AG04450 (cell line): ENCODE data around the gene FOXR1. TPM values are rescaled to one million over a fixed set of nuclear protein-coding genes. Genes with fewer than 3 reads are reported as not detected.
A peak's percentile ranks its signal among the peaks of the same experiment; 100 is the strongest.

ENCODE experiments used
- CTCF ChIA-PET: fragments of 300-600, 350-600 bp; formaldehyde crosslinking; extraction: SDS; loops from one replicate; lab custom pipeline; 2022; ENCODE audit warnings: antibody characterized with exemption, inconsistent platforms; lab: Charles Lee
- POLR2A ChIA-PET: fragments of 350-600 bp; formaldehyde crosslinking; extraction: SDS; loops from one replicate; lab custom pipeline; 2021; ENCODE audit warnings: antibody characterized with exemption, inconsistent platforms; lab: Yijun Ruan, JAX
- DNase-seq: peaks from one replicate; pipeline ENCODE4 v3.0.0-alpha.2; 2011; ENCODE audit warnings: low read depth, low spot score
- H3K27ac ChIP-seq: one replicate; pipeline ENCODE4 v1.5.1; 2012; ENCODE audit warnings: low read depth, low read length, control low read depth
- H3K27me3 ChIP-seq: one replicate; pipeline ENCODE4 v1.6.0; 2012; ENCODE audit warnings: low read length; ENCODE audit not compliant: control insufficient read depth, insufficient read depth
- H3K4me3 ChIP-seq: 2 replicates; pipeline ENCODE4 v1.5.1; 2011; ENCODE audit warnings: mild to moderate bottlenecking, low read depth, low read length, control low read depth
- H3K9me3 ChIP-seq: 2 replicates; pipeline ENCODE4 v1.5.1; 2012; ENCODE audit warnings: low read length; ENCODE audit not compliant: control insufficient read depth, insufficient read depth
- polyA plus RNA-seq: library from polyadenylated mRNA; depleted of rRNA; stranded (reverse); fragments of >200 nt; gene quantifications from 2 replicates; pipeline ENCODE4 v1.2.3, GENCODE V29; 2011
- TF ChIP-seq, protein P1 (sequence below): IDR thresholded peaks from 2 replicates; pipeline ENCODE4 v1.5.1; 2011; ENCODE audit warnings: low read depth, low read length, control low read depth, inconsistent platforms

The FOXR1 gene
- polyA plus RNA-seq, 1 experiment = not detected

DNA sequence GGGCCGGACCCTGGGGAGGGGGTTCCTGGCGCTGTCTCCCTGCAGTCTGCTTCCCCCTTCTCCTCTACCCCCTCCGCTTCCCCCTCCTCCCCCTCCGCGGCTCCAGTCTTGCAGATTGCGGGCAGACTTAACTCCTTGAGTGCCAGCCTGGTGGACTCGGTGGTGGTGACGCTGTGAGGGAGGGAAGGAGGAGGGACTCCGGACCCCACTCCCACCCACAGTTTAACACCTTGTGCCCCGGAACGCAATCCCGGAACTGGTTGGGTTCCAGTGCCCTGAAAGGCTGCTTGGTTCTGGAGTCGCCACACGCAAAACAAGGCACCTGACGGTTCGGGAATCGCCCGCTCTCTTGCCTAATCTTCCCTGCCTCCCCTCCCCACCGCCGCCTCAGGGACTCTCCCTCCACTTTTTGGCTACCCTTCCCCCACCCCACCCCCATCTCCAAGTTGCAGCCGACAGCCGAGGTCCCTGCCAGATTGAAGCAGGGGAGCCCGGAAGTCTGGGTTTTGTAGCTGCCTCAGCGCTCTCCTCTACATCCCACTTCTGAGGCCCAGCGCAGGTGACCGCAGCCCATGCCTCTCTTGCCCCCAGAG is 42.0 kb upstream of the FOXR1 start:
- Histone ChIP-seq H3K4me3 (peak overlapping the region; percentile 74), H3K27ac (peak overlapping the region; percentile 31), H3K9me3 (no peaks in the 10 kb centered on the region; the same call in 1 of the 2 replicates), H3K27me3 (no peaks in the 10 kb centered on the region)
- DNase-seq = no peak
- ChIA-PET CTCF (interaction anchor here (0.6 to 7.4 kb wide), 23 partner anchors 10 to 415 kb away, joined by 3 to 76 read pairs (median 4); partner anchors contain the start of gene DDX6), POLR2A (interaction anchor here (3.8 kb wide), 1 partner anchor 20 kb away, joined by 59 read pairs; no protein-coding TSS in a partner anchor)
- TF ChIP-seq, protein P1, sequence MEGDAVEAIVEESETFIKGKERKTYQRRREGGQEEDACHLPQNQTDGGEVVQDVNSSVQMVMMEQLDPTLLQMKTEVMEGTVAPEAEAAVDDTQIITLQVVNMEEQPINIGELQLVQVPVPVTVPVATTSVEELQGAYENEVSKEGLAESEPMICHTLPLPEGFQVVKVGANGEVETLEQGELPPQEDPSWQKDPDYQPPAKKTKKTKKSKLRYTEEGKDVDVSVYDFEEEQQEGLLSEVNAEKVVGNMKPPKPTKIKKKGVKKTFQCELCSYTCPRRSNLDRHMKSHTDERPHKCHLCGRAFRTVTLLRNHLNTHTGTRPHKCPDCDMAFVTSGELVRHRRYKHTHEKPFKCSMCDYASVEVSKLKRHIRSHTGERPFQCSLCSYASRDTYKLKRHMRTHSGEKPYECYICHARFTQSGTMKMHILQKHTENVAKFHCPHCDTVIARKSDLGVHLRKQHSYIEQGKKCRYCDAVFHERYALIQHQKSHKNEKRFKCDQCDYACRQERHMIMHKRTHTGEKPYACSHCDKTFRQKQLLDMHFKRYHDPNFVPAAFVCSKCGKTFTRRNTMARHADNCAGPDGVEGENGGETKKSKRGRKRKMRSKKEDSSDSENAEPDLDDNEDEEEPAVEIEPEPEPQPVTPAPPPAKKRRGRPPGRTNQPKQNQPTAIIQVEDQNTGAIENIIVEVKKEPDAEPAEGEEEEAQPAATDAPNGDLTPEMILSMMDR = no peak

DNA sequence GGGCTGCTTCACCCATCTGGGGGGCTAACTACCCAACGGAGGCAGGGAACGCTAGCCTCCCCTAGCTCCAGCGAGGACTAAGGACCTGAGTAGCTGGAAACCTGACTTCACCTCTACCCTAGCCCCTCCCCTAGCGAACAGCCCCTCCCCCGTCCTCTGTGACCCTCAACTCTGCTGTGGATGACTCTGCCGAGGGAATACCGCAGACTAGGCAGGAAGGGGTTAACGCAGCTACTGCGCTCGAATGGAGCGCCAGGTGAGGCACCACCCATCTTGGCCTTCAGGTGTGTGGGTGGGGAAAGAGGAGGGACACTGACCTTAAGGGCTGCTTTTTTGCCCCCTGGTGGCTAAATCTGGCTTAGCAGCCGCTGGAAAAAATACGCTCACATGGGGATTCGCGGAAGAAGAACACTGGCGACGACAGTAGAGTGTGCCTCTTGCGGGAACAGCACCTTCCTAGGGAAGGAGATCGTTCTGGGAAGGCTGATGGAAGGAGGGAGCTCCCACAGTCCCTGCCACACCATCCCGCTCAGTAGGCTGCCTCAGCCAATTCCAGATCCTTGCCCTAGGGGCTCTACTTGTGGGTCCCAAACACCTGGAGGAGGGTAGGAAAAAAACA is 41.4 kb upstream of the FOXR1 start:
- TF ChIP-seq, protein P1 = peak; percentile 97
- ChIA-PET CTCF (interaction anchor here (0.6 to 7.4 kb wide), 36 partner anchors 9 to 415 kb away, joined by 3 to 76 read pairs (median 4); partner anchors contain the start of gene DDX6), POLR2A (interaction anchor here (3.8 kb wide), 1 partner anchor 21 kb away, joined by 59 read pairs; no protein-coding TSS in a partner anchor)
- Histone ChIP-seq H3K9me3 (no peaks in the 10 kb centered on the region; the same call in 1 of the 2 replicates), H3K4me3 (peak overlapping the region; percentile 74), H3K27ac (peak overlapping the region; percentile 31), H3K27me3 (no peaks in the 10 kb centered on the region)
- no peak for DNase-seq

DNA sequence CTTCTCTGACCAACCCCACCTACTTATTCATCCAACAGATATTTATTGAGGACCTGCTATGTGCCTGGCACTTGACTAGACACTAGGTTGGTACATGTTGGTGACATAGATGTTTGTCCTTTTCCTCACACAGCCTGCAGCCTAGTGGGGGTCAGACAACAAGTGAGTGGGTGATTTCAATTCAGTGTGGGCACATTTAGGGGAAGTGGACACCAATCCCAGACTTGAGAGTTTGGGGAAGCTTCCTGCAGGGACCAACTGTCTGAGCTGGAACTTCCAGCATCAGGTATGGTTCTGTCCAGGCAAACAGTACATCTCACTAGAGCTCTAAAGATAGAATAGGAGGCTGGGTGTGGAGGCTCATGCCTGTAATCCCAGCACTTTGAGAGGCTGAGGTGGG is 40.0 kb upstream of the FOXR1 start:
- no peak for DNase-seq
- CTCF ChIA-PET = interaction anchor here (1.2 to 7.4 kb wide), 5 partner anchors 21 to 242 kb away, joined by 3 to 76 read pairs (median 9); no protein-coding TSS in a partner anchor
- Histone ChIP-seq H3K27me3 (no peaks in the 10 kb centered on the region), H3K9me3 (no peaks in the 10 kb centered on the region; the same call in 1 of the 2 replicates), H3K4me3 (no peak overlapping the region), H3K27ac (no peak overlapping the region)
- TF ChIP-seq, protein P1 = no peak
- POLR2A ChIA-PET = interaction anchor here (1.3 kb wide), 1 partner anchor 23 kb away, joined by 3 read pairs; no protein-coding TSS in a partner anchor

DNA sequence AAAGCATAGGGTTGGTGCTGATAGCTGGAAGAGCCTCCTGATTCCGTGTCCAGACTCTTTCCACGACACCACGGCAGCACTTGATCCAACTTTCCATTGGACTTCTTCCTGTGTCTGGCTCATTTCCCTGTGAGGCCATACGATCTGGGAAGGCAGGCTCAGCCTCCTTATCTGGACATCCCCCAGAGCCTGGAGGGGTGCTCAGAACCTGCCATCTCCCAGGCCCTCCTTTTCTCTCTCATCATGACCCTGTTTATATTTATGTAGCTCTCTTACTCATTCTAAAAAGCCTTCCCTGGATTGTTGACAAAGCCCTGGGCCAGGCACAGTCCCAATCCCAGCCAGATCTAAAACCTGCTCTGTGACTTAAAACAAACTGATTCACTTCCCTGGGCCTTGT is 38.1 kb upstream of the FOXR1 start:
- Histone ChIP-seq H3K4me3 (no peak overlapping the region), H3K9me3 (no peaks in the 10 kb centered on the region; the same call in 1 of the 2 replicates), H3K27me3 (no peaks in the 10 kb centered on the region), H3K27ac (no peak overlapping the region)
- no peak for DNase-seq
- TF ChIP-seq, protein P1 = no peak
- ChIA-PET POLR2A (no interaction called here), CTCF (interaction anchor here (1.0 to 7.4 kb wide), 2 partner anchors 144 to 244 kb away, joined by 3 to 63 read pairs; no protein-coding TSS in a partner anchor)
